Liver (tissue), 3 donors: Measurements from ENCODE around the gene PYGB.

Source experiments
- CTCF ChIP-seq: fragments of 150-350 bp; IDR thresholded peaks from 2 replicates; pipeline ENCODE4 v1.5.1; 2017; ENCODE audit warnings: improper control_type of control experiment, low read depth, low read length; ENCODE audit not compliant: missing input control
- EGR1 ChIP-seq, 2 donors: IDR thresholded peaks; 2 replicates each; pipeline ENCODE4 v1.6.1; 2016 to 2018; ENCODE audit warnings: antibody characterized with exemption in 2 of 2, low read depth in 2 of 2
- HNF4G ChIP-seq: IDR thresholded peaks from 2 replicates; pipeline ENCODE4 v1.6.1; 2016; ENCODE audit warnings: antibody characterized with exemption
- JUND ChIP-seq, 2 donors: IDR thresholded peaks; 2 replicates each; pipeline ENCODE4 v1.6.1; 2016; ENCODE audit warnings: antibody characterized with exemption in 2 of 2
- MAX ChIP-seq: IDR thresholded peaks from 2 replicates; pipeline ENCODE4 v1.6.1; 2016; ENCODE audit warnings: antibody characterized with exemption
- RAD21 ChIP-seq, 2 donors: IDR thresholded peaks; 2 replicates each; pipeline ENCODE4 v1.6.1; 2016; ENCODE audit warnings: antibody characterized with exemption in 2 of 2, mild to moderate bottlenecking in 2 of 2
- REST ChIP-seq: IDR thresholded peaks from 2 replicates; pipeline ENCODE4 v1.6.1; 2016; ENCODE audit warnings: antibody characterized with exemption, mild to moderate bottlenecking
- TAF1 ChIP-seq: conservative IDR thresholded peaks from 2 replicates; pipeline ENCODE4 v1.6.1; 2016; ENCODE audit warnings: antibody characterized with exemption, mild to moderate bottlenecking
- YY1 ChIP-seq: IDR thresholded peaks from 2 replicates; pipeline ENCODE4 v1.6.1; 2016; ENCODE audit warnings: antibody characterized with exemption, mild to moderate bottlenecking
- ZBTB33 ChIP-seq: IDR thresholded peaks from 2 replicates; pipeline ENCODE4 v1.6.1; 2016; ENCODE audit warnings: antibody characterized with exemption
- donor health status: healthy.
- donor health status: healthy.

GRCh38 chr20:25308671-25309394 lies 60.9 kb downstream of the PYGB start:
- TF ChIP-seq CTCF = no peak
- no peak for TF ChIP-seq MAX
- no peak for TF ChIP-seq EGR1 (IDR thresholded peaks at IDR 0.05; ENCODE audit: low read depth in 2 of 2)
- TF ChIP-seq TAF1 = no peak
- TF ChIP-seq RAD21 (IDR thresholded peaks at IDR 0.05) = no peak
- no peak for TF ChIP-seq JUND (IDR thresholded peaks at IDR 0.05)
- no peak for TF ChIP-seq YY1
- no peak for TF ChIP-seq ZBTB33
- TF ChIP-seq HNF4G = no peak
- no peak for TF ChIP-seq REST
